AG10803 (cell line): ENCODE data around the gene CROCC2.

ENCODE experiments used
- DNase-seq: peaks from one replicate; pipeline ENCODE4 v3.0.0; 2010; ENCODE audit warnings: low read depth
- H3K4me3 ChIP-seq: 2 replicates; pipeline ENCODE4 v1.5.1; 2011; ENCODE audit warnings: mild to moderate bottlenecking, low read length, control low read depth
- TF ChIP-seq, protein P1 (sequence below): conservative IDR thresholded peaks from 2 replicates; pipeline ENCODE4 v1.5.1; 2011; ENCODE audit warnings: mild to moderate bottlenecking, low read length, control low read depth, inconsistent platforms

The CROCC2 gene

DNA sequence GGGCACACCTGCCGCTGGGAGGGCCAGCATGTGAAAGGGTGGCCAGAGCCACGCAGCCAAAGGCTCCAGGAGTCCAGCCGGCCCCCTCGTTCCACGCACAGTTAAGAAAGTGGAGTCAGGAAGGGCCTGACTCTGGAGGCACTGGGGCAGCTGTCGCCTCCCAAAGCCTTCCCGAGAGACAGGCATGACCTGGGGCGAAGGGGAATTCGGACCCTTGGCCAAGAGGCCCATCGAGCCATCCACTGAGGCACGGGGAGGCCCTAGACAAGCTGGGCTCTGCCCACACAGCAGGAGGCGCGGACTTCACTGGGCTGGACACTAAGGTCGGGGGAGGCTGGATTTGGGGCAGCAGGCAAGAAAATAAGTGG, 53.8 kb downstream of the CROCC2 start:
- H3K4me3 ChIP-seq, result no peak overlapping the region
- DNase-seq, result no peak
- TF ChIP-seq, protein P1, sequence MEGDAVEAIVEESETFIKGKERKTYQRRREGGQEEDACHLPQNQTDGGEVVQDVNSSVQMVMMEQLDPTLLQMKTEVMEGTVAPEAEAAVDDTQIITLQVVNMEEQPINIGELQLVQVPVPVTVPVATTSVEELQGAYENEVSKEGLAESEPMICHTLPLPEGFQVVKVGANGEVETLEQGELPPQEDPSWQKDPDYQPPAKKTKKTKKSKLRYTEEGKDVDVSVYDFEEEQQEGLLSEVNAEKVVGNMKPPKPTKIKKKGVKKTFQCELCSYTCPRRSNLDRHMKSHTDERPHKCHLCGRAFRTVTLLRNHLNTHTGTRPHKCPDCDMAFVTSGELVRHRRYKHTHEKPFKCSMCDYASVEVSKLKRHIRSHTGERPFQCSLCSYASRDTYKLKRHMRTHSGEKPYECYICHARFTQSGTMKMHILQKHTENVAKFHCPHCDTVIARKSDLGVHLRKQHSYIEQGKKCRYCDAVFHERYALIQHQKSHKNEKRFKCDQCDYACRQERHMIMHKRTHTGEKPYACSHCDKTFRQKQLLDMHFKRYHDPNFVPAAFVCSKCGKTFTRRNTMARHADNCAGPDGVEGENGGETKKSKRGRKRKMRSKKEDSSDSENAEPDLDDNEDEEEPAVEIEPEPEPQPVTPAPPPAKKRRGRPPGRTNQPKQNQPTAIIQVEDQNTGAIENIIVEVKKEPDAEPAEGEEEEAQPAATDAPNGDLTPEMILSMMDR, result no peak

DNA sequence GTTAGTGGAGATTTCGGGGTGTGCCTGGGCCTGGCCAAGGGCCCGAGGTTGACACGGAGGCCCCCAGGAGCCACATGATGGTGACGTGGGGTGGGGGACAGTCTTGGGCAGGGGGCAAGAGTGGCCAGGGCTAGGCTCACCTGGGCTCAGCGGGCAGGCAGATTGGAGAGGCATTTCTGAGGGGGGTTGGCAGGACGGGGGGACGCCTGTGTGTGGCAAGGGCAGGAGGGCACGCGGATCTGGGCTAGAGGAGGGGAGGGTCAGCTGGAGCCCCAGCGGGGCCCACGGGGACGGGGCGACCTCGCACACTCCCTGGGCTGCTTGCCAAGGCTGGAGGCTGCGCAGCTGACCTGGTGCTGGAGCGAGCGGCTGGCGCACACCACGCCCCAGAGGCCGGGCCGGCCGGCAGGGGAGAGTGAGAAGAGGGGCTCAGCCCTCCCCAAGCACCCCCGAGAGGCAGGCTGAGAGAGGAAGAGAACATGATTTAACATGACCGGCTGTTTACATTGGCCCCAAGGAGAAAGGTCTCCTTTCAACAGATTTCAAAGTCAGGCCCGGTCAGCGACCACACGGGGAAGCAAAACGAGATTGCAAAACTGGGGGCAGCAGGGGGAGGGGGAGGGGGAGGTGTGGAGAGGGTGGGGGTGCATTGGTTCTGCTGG, 54.3 kb downstream of the CROCC2 start:
- no peak overlapping the region for H3K4me3 ChIP-seq
- TF ChIP-seq, protein P1, result no peak
- DNase-seq, result no peak

DNA sequence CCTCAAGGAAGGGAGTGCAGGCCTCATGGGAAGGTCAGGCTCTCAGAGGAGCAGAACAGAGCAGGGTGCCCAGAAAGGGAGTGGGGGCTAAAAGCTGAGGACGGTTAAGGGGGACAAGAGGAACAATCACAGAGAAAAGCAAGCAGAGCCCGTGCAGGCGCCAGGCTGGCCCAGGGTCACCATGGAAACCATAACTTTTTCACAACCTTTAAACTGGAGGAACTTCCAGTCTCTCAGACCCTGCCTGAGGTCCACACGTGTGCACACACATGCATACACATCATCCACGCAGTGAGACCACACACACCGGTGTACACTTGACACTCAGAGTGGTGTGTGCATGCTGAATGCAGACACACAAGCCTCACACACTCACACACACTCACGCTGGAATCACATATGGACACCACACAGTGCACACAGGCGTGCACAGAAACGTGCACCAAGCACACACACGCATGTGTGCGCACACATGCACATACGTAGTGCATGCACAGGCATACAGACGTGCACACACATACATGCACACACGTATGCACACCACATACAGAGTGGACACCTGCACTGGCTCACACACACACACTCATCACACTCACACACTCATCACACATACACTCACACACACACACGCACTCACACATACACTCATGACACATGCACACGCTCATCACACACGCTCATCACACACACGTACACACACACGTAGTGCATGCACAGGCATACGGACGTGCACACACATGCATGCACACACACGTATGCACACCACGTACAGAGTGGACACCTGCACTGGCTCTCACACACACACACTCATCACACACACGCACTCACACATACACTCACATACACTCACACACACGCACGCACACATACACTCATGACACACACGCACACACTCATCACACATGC, 55.1 kb downstream of the CROCC2 start:
- no peak for DNase-seq
- H3K4me3 ChIP-seq, result no peak overlapping the region
- TF ChIP-seq, protein P1, result no peak

DNA sequence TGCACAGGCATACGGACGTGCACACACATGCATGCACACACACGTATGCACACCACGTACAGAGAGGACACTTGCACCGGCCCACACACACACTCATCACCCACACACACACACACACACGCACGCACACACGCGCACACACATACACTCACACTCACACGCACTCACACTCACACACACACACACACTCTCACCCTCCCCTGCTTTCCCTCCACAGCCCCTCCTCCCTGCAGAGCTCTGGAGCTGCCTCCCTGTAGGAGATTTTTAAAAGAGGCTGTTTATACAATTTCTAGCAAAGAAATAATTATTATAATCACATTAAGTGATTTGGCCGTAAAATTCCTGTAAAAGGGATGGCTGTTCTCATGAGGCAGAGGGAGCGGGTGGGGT, 55.8 kb downstream of the CROCC2 start:
- no peak overlapping the region for H3K4me3 ChIP-seq
- no peak for DNase-seq

DNA sequence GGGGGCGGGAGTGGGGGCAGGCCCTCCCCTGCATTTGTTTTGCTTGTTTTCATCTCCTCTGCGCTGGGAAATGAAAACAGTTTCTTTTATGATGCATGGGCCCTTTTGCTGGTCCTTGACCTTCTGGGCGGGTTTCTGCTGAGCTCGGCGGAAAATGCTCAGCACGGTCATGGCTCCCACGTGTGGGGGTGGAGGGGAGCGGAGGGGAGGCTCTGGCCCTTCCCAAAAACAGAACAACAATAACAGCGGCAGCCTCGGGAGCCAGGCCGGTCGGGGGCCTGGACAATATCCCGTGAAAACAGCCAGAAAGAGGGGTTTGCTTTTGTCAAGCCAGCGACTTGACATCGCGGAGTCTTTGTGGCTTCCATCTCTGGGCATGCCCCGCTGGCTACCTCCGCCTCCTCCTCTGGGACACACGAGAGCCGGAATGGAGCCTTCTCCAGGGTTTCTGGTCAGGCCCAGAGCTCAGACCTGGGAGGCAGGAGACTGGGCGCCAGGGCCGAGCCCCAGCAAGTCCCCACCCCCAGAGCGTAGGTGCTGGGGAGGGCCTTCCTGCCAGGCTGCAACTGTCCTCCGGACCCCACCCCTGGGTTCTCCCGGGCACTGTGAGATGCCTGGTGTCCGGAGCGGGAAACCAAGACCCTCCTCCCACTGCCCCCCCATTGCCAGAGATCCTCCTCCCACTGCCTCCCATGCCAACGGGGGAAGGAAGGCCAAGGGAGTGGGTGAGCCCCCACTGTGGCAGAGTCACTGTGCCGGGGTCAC, 56.3 kb downstream of the CROCC2 start:
- TF ChIP-seq, protein P1, result no peak
- no peak for DNase-seq

More for the DNA sequence above, 55.8 kb downstream of the CROCC2 start:
- TF ChIP-seq, protein P1, result no peak

DNA sequence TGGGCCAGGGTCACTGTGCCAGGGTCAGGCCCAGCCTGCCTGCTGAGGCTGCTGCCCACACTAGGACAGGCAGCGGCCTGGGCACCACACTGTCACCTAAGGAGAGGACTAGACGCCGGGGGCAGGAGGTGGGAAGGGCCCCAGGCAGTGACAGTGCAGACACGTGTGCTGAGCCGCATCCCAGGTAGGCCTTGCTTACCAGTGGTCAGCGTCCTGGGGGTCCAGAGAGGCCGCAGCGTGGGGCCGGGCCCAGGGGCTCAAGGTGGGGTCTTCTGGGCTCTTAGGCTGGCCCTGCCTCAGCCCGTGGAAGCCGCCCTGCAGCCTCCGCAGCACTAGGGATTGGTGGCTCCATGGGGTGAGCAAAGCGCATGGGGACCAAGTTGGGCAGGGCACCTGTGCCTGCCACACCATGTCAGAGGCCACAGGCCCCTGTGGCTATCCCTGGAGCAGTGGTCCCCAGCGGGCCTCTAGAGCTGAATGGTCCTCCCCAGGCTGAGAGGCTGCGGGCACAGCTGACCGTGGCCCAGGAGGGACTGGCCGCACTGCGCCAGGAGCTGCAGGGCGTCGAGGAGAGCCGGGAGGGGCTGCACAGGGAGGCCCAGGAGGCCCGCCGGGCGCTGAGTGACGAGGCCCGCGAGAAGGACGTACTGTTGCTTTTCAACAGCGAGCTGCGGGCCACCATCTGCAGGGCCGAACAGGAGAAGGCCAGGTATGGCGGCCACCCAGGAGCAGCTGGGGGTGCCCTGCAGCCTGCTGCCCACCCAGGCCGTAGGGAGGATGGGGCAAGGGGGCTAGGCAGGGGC, 57.1 kb downstream of the CROCC2 start:
- TF ChIP-seq, protein P1, result no peak
- DNase-seq, result no peak
- no peak overlapping the region for H3K4me3 ChIP-seq

More for the DNA sequence above, 56.3 kb downstream of the CROCC2 start:
- no peak overlapping the region for H3K4me3 ChIP-seq
